ENCODE data around the gene CMTM4.

CMTM4 gene

GRCh38 chr16:66592814-66593213 lies 103.7 kb downstream of the CMTM4 start:
- no peak overlapping the region for H3K4me3 ChIP-seq (ENCODE audit: low read depth, low read length)
- in situ Hi-C loops (cut with HindIII; ENCODE audit: low pct_ligation_motif_present, low sequenced_read_pairs): no loop called here
- H3K36me3 ChIP-seq (replicated peaks): no peaks in the 10 kb centered on the region
- no peak for TF ChIP-seq CTCF (IDR thresholded peaks at IDR 0.05; ENCODE audit: low read depth, low read length, missing control alignments)
- H3K27me3 ChIP-seq (replicated peaks): no peaks in the 10 kb centered on the region
- no peak for DNase-seq
- no peak overlapping the region for H3K27ac ChIP-seq

- no peak for TF ChIP-seq CTCF (IDR thresholded peaks at IDR 0.05; ENCODE audit: low read depth, low read length, missing control alignments)
- in situ Hi-C loops (cut with HindIII; ENCODE audit: low pct_ligation_motif_present, low sequenced_read_pairs): no loop called here
- H3K27ac ChIP-seq: no peak overlapping the region
Measured at GRCh38 chr16:66592241-66592640, 104.3 kb downstream of the CMTM4 start.

GRCh38 chr16:66591018-66591417 lies 105.5 kb downstream of the CMTM4 start:
- DNase-seq: no peak
- Histone ChIP-seq H3K4me3 (ENCODE audit: low read depth, low read length) (no peak overlapping the region), H3K36me3 (replicated peaks) (no peaks in the 10 kb centered on the region), H3K27me3 (replicated peaks) (no peaks in the 10 kb centered on the region), H3K27ac (no peak overlapping the region)
- in situ Hi-C loops (cut with HindIII; ENCODE audit: low pct_ligation_motif_present, low sequenced_read_pairs): no loop called here
- no peak for TF ChIP-seq CTCF (IDR thresholded peaks at IDR 0.05; ENCODE audit: low read depth, low read length, missing control alignments)

More at GRCh38 chr16:66592241-66592640, 104.3 kb downstream of the CMTM4 start:
- DNase-seq: no peak
- Histone ChIP-seq H3K4me3 (ENCODE audit: low read depth, low read length) (no peak overlapping the region), H3K27me3 (replicated peaks) (no peaks in the 10 kb centered on the region), H3K36me3 (replicated peaks) (no peaks in the 10 kb centered on the region)

GRCh38 chr16:66590322-66590721 lies 106.2 kb downstream of the CMTM4 start:
- Histone ChIP-seq H3K36me3 (replicated peaks) (no peaks in the 10 kb centered on the region), H3K27ac (no peak overlapping the region), H3K4me3 (ENCODE audit: low read depth, low read length) (no peak overlapping the region), H3K27me3 (replicated peaks) (no peaks in the 10 kb centered on the region)
- no peak for TF ChIP-seq CTCF (IDR thresholded peaks at IDR 0.05; ENCODE audit: low read depth, low read length, missing control alignments)
- DNase-seq: no peak
- in situ Hi-C loops (cut with HindIII; ENCODE audit: low pct_ligation_motif_present, low sequenced_read_pairs): no loop called here

GRCh38 chr16:66588981-66589713 lies 107.4 kb downstream of the CMTM4 start:
- peak; percentile 86 for TF ChIP-seq CTCF (IDR thresholded peaks at IDR 0.05; ENCODE audit: low read depth, low read length, missing control alignments)
- Histone ChIP-seq H3K4me3 (ENCODE audit: low read depth, low read length) (no peak overlapping the region), H3K36me3 (replicated peaks) (no peaks in the 10 kb centered on the region), H3K27ac (no peak overlapping the region), H3K27me3 (replicated peaks) (no peaks in the 10 kb centered on the region)
- in situ Hi-C loops (cut with HindIII; ENCODE audit: low pct_ligation_motif_present, low sequenced_read_pairs): no loop called here
- DNase-seq: no peak

Measured in brain microvascular endothelial cell (primary cell).